ENCODE data around the gene CDC42EP4. TPM values are rescaled to one million over a fixed set of nuclear protein-coding genes. Genes with fewer than 3 reads are reported as not detected.
A peak's percentile ranks its signal among the peaks of the same experiment; 100 is the strongest.

CDC42EP4 gene
- total and polyA plus RNA-seq, 2 donors from 2014 or later, result 26.2 to 76.9 TPM

- no peaks in the 10 kb centered on the region for H3K9me3 ChIP-seq (ENCODE audit: control insufficient read depth in 2 of 3, insufficient read depth in 1 of 3, low read length in 3 of 3)
- no peaks in the 10 kb centered on the region for H3K27me3 ChIP-seq (ENCODE audit: control insufficient read depth, insufficient read depth, low read length)
- TF ChIP-seq CTCF (IDR thresholded peaks at IDR 0.05; ENCODE audit: borderline replicate concordance, extremely low read depth, insufficient read depth), result no peak
- DNase-seq, result peak; percentile 62 to 92 (median 85)
- no peak overlapping the region for H3K4me3 ChIP-seq (ENCODE audit: low read length in 3 of 3)
- FAIRE-seq, result no peak
- intact Hi-C loops (cut with DNase I), result no loop called here
- peaks cover 0 to 46% (median 39%) of the 10 kb centered on the region in 3 donors for H3K4me1 ChIP-seq (ENCODE audit: control insufficient read depth in 2 of 3, insufficient read depth in 2 of 3, low read depth in 1 of 3, low read length in 3 of 3)
- peak overlapping the region in 1 of 3 donors; percentile 13 for H3K9ac ChIP-seq (ENCODE audit: low read length in 3 of 3)
- H3K27ac ChIP-seq (ENCODE audit: low read depth in 2 of 2, low read length in 2 of 2), result peak overlapping the region; percentile 89 to 92
- no peaks in the 10 kb centered on the region for H3K36me3 ChIP-seq (ENCODE audit: control insufficient read depth in 2 of 3, insufficient read depth in 3 of 3, low read length in 3 of 3)
These were observed 18.3 kb downstream of the CDC42EP4 start for GRCh38 chr17:73293480-73293911.

DNA sequence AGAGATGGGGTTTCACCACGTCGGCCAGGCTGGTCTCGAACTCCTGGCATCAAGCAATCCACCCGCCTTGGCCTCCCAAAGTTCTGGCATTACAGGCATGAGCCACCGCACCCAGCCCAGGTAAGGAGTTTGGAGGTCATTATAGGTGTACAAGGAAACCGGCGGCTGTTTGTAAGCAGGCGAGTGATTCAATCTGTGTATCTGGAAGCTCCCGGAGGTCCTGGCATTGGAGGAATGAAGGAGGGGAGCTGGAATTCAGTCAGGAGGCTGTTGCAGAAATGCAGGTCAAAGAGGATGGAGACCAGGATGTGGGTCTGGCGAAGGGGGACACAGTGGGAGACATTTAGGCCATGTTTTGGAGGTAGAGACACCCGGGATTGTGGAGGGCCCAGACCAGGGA lies 18.8 kb downstream of the CDC42EP4 start:
- Histone ChIP-seq H3K27me3 (ENCODE audit: control insufficient read depth, insufficient read depth, low read length) (no peaks in the 10 kb centered on the region), H3K36me3 (ENCODE audit: control insufficient read depth in 2 of 3, insufficient read depth in 3 of 3, low read length in 3 of 3) (no peaks in the 10 kb centered on the region), H3K9me3 (ENCODE audit: control insufficient read depth in 2 of 3, insufficient read depth in 1 of 3, low read length in 3 of 3) (no peaks in the 10 kb centered on the region), H3K9ac (ENCODE audit: low read length in 3 of 3) (peak overlapping the region in 2 of 3 donors; percentile 13 to 27), H3K4me3 (ENCODE audit: low read length in 3 of 3) (no peak overlapping the region), H3K4me1 (ENCODE audit: control insufficient read depth in 2 of 3, insufficient read depth in 2 of 3, low read depth in 1 of 3, low read length in 3 of 3) (peaks cover 0 to 44% (median 40%) of the 10 kb centered on the region in 3 donors), H3K27ac (ENCODE audit: low read depth in 2 of 2, low read length in 2 of 2) (peak overlapping the region; percentile 89 to 92)
- FAIRE-seq (no peak), DNase-seq (peak in 1 of 5 donors; percentile 53)
- intact Hi-C loops (cut with DNase I), result no loop called here
- no peak for TF ChIP-seq CTCF (IDR thresholded peaks at IDR 0.05; ENCODE audit: borderline replicate concordance, extremely low read depth, insufficient read depth)

DNA sequence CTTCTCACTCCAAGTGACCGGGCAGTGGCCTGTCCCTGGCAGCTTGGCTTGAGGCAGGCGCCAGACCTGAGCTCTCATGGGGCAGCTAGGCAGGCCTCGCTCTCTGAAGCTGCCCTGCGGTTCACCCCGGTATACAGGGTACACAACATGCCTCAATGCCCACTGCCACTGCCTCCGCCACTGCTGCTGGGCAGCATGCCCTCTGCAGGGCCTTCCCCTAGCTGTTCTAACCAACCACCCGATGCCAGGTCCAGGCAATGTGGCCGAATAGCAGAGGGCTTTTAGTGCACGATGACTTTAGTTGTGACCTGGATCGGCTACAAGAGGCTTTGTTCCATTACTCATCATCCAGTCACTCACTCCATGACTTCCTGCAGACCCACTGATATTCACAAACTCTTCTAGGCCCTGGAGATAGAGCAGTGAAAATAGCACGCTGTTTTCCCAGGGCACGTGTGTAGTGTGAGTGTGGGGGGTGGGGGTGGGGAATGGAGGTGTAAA lies 19.7 kb downstream of the CDC42EP4 start:
- TF ChIP-seq CTCF (IDR thresholded peaks at IDR 0.05; ENCODE audit: borderline replicate concordance, extremely low read depth, insufficient read depth), result no peak
- Histone ChIP-seq H3K27ac (ENCODE audit: low read depth in 2 of 2, low read length in 2 of 2) (peak overlapping the region; percentile 89 to 92), H3K4me1 (ENCODE audit: control insufficient read depth in 2 of 3, insufficient read depth in 2 of 3, low read depth in 1 of 3, low read length in 3 of 3) (peaks cover 0 to 46% (median 40%) of the 10 kb centered on the region in 3 donors), H3K36me3 (ENCODE audit: control insufficient read depth in 2 of 3, insufficient read depth in 3 of 3, low read length in 3 of 3) (no peaks in the 10 kb centered on the region), H3K9me3 (ENCODE audit: control insufficient read depth in 2 of 3, insufficient read depth in 1 of 3, low read length in 3 of 3) (no peaks in the 10 kb centered on the region), H3K4me3 (ENCODE audit: low read length in 3 of 3) (no peak overlapping the region), H3K9ac (ENCODE audit: low read length in 3 of 3) (peak overlapping the region in 1 of 3 donors; percentile 65), H3K27me3 (ENCODE audit: control insufficient read depth, insufficient read depth, low read length) (no peaks in the 10 kb centered on the region)
- DNase-seq, result peak in 1 of 5 donors; percentile 92
- intact Hi-C loops (cut with DNase I), result no loop called here
- FAIRE-seq, result no peak
